Subcutaneous abdominal adipose tissue (tissue), 5 donors: Measurements from ENCODE around the gene SYT12.

ENCODE experiments used
- H3K27ac ChIP-seq: one replicate; pipeline ENCODE4 v1.7.0; 2013; ENCODE audit warnings: low read depth, mild to moderate bottlenecking, inconsistent platforms, low read length, moderate library complexity
- H3K27me3 ChIP-seq, 5 donors: one replicate each; pipeline ENCODE4 v1.7.0; 2013; ENCODE audit warnings: low read length in 5 of 5, inconsistent platforms in 1 of 5; ENCODE audit not compliant: control insufficient read depth in 5 of 5, insufficient read depth in 4 of 5
- H3K36me3 ChIP-seq, 5 donors: one replicate each; pipeline ENCODE4 v1.7.0; 2013; ENCODE audit warnings: low read length in 5 of 5; ENCODE audit not compliant: control insufficient read depth in 5 of 5, insufficient read depth in 5 of 5
- H3K4me1 ChIP-seq, 5 donors: one replicate each; pipeline ENCODE4 v1.7.0; 2013; ENCODE audit warnings: low read length in 5 of 5, mild to moderate bottlenecking in 3 of 5, moderate library complexity in 1 of 5; ENCODE audit not compliant: control insufficient read depth in 5 of 5, insufficient read depth in 5 of 5
- H3K4me3 ChIP-seq, 5 donors: one replicate each; pipeline ENCODE4 v1.7.0; 2013; ENCODE audit warnings: low read length in 5 of 5, low read depth in 1 of 5
- H3K9ac ChIP-seq, 5 donors: one replicate each; pipeline ENCODE4 v1.7.0; 2013; ENCODE audit warnings: low read length in 5 of 5, mild to moderate bottlenecking in 4 of 5, moderate library complexity in 3 of 5
- H3K9me3 ChIP-seq, 5 donors: one replicate each; pipeline ENCODE4 v1.7.0; 2013; ENCODE audit warnings: low read length in 5 of 5; ENCODE audit not compliant: control insufficient read depth in 5 of 5
- donor health status: healthy.
- donor health status: healthy.
- donor health status: healthy.
- donor health status: healthy.
- donor health status: healthy.

SYT12 gene, protein sequence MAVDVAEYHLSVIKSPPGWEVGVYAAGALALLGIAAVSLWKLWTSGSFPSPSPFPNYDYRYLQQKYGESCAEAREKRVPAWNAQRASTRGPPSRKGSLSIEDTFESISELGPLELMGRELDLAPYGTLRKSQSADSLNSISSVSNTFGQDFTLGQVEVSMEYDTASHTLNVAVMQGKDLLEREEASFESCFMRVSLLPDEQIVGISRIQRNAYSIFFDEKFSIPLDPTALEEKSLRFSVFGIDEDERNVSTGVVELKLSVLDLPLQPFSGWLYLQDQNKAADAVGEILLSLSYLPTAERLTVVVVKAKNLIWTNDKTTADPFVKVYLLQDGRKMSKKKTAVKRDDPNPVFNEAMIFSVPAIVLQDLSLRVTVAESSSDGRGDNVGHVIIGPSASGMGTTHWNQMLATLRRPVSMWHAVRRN

DNA sequence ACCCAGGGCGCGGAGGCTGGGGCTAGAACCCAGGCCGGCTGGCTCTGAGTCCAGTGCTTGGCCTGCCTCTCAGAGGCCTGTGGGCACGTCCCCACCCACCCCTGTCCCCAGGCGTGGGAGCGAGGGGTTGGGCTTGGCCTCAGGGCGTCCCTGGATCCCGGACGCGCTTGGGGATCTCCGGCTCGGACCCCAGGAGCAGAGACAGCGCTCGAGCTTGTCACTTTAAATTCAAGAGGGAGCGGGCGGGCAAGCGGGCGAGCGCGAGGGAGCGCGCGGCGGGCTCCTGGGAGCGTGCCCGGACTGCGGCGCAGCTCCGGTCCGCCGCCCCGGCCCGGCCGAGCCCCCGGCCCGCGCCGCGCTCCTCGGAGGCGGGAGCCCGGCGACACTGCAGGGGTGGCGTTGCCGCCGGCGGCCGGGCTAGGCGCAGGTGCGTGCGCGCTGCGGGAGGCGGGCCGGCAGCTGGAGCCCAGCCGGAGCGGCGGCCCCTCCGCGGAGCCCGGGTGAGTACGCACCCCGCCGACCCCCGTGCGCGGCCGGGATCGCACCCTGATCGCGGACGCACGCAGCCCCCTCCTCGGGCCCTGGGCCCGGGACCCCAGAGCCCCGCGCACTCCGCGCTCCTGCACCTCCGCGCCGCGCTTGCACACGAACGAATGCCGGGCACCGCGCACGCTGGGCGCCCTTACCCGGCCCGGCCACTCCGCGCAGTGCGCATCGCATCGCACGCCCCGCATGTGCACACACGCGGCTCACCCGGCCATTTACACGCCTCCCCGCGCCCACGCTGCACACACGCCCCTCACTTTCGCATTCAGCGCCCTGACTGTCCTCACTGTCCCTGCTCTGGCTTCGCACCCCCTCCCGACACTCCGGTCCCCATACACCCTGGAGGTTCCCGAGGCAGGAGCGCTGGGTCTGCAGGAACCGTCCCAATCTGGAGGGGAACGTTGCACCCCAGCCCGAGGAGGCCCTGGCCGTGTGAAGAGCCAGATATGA, at the start of gene SYT12:
Gene SYT12, plus strand, starts transcription at position 174 of the 996 bp plus-strand sequence. CDS start 7,011 bp downstream, outside the sequence.
- Histone ChIP-seq H3K9me3 (no peaks in the 10 kb centered on the region), H3K9ac (no peak within 1 kb of the TSS), H3K27me3 (peaks cover 0 to 20% (median 10%) of the 10 kb centered on the region in 5 donors), H3K4me3 (peak within 1 kb of the TSS; percentile 32 to 67 (median 53)), H3K36me3 (no peaks in the 10 kb centered on the region), H3K4me1 (peaks cover 2 to 20% (median 18%) of the 10 kb centered on the region in 5 donors), H3K27ac (no peak within 1 kb of the TSS)

GRCh38 chr11:66973956-66974580, 48.9 kb upstream of the SYT12 start:
- Histone ChIP-seq H3K9me3 (peaks cover 0 to 4% (median 0%) of the 10 kb centered on the region in 5 donors), H3K4me3 (no peak overlapping the region), H3K36me3 (no peaks in the 10 kb centered on the region), H3K9ac (no peak overlapping the region), H3K4me1 (peaks cover 0 to 32% (median 29%) of the 10 kb centered on the region in 5 donors), H3K27ac (peak overlapping the region; percentile 62), H3K27me3 (no peaks in the 10 kb centered on the region)

GRCh38 chr11:66974724-66975404, 48.1 kb upstream of the SYT12 start, which contains the start of gene C11orf86:
C11orf86 (plus strand) TSS chr11:66975304; CDS start chr11:66975363, 59 bp downstream.
- no peaks in the 10 kb centered on the region for H3K36me3 ChIP-seq
- H3K4me1 ChIP-seq, result peaks cover 0 to 29% (median 28%) of the 10 kb centered on the region in 5 donors
- H3K4me3 ChIP-seq, result no peak within 1 kb of the TSS
- H3K9ac ChIP-seq, result peak within 1 kb of the TSS in 1 of 5 donors; percentile 2
- H3K27ac ChIP-seq, result peak within 1 kb of the TSS; percentile 62
- no peaks in the 10 kb centered on the region for H3K27me3 ChIP-seq
- H3K9me3 ChIP-seq, result peaks cover 3 to 11% (median 7%) of the 10 kb centered on the region in 5 donors

DNA sequence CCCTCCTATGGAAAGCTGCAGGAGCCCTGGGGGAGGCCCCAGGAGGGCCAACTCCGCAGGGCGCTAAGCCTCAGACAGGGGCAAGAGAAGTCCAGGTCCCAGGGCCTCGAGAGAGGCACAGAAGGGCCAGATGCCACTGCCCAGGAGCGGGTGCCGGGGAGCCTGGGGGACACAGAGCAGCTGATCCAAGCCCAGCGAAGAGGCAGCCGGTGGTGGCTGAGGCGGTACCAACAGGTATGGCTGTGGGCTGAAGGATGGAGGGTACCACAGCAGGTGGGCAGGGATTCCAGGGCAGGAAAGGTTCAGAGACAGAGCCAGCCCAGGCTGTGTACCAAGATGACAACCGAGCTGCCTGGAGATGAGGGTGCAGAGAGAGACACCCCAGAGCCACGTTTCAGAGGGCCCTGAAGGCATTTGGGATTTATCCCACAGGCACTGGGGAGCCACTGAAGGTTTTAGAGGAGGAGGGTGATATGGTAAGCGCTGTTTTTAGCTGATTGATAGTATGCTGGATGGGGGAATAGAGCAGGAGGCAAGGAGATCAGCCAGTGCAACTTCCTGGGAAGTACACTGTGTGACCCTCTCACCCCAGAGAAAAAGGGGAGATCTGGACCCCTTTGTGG, 47.4 kb upstream of the SYT12 start:
- H3K36me3 ChIP-seq, result no peaks in the 10 kb centered on the region
- no peaks in the 10 kb centered on the region for H3K27me3 ChIP-seq
- H3K27ac ChIP-seq, result no peak overlapping the region
- H3K9me3 ChIP-seq, result peaks cover 3 to 11% (median 7%) of the 10 kb centered on the region in 5 donors
- peak overlapping the region in 1 of 5 donors; percentile 2 for H3K9ac ChIP-seq
- H3K4me3 ChIP-seq, result no peak overlapping the region
- peaks cover 0 to 22% (median 22%) of the 10 kb centered on the region in 5 donors for H3K4me1 ChIP-seq

GRCh38 chr11:66976028-66976467, 46.9 kb upstream of the SYT12 start:
- H3K4me1 ChIP-seq, result peaks cover 0 to 20% (median 17%) of the 10 kb centered on the region in 5 donors
- H3K27me3 ChIP-seq, result no peaks in the 10 kb centered on the region
- H3K9me3 ChIP-seq, result peaks cover 3 to 11% (median 7%) of the 10 kb centered on the region in 5 donors
- no peak overlapping the region for H3K27ac ChIP-seq
- no peak overlapping the region for H3K4me3 ChIP-seq
- H3K9ac ChIP-seq, result no peak overlapping the region
- H3K36me3 ChIP-seq, result no peaks in the 10 kb centered on the region

GRCh38 chr11:66976925-66977324, 46.0 kb upstream of the SYT12 start:
- Histone ChIP-seq H3K27me3 (no peaks in the 10 kb centered on the region), H3K36me3 (no peaks in the 10 kb centered on the region), H3K4me1 (peaks cover 0 to 20% (median 15%) of the 10 kb centered on the region in 5 donors), H3K9me3 (peaks cover 3 to 11% (median 7%) of the 10 kb centered on the region in 5 donors), H3K4me3 (no peak overlapping the region), H3K9ac (no peak overlapping the region), H3K27ac (no peak overlapping the region)

GRCh38 chr11:66978229-66978628, 44.7 kb upstream of the SYT12 start:
- H3K27me3 ChIP-seq, result no peaks in the 10 kb centered on the region
- H3K4me1 ChIP-seq, result peaks cover 0 to 23% (median 18%) of the 10 kb centered on the region in 5 donors
- no peak overlapping the region for H3K27ac ChIP-seq
- H3K4me3 ChIP-seq, result no peak overlapping the region
- H3K36me3 ChIP-seq, result no peaks in the 10 kb centered on the region
- peaks cover 3 to 11% (median 7%) of the 10 kb centered on the region in 5 donors for H3K9me3 ChIP-seq
- H3K9ac ChIP-seq, result no peak overlapping the region

GRCh38 chr11:66978717-66979116, 44.2 kb upstream of the SYT12 start:
- H3K4me3 ChIP-seq, result no peak overlapping the region
- no peak overlapping the region for H3K27ac ChIP-seq
- H3K9me3 ChIP-seq, result peaks cover 3 to 11% (median 7%) of the 10 kb centered on the region in 5 donors
- H3K4me1 ChIP-seq, result peaks cover 2 to 25% (median 22%) of the 10 kb centered on the region in 5 donors
- no peaks in the 10 kb centered on the region for H3K36me3 ChIP-seq
- H3K9ac ChIP-seq, result no peak overlapping the region
- H3K27me3 ChIP-seq, result no peaks in the 10 kb centered on the region
